SU-DHL-6 (cell line): ENCODE measurements around the gene UHRF1.

Experiments used
- EZH2phosphoT487 ChIP-seq: fragments of 200-600 bp; sonication (generic), shearing (Covaris generic); conservative IDR thresholded peaks from 2 replicates; pipeline ENCODE4 v1.6.1; 2018; ENCODE audit warnings: mild to moderate bottlenecking, antibody characterized with exemption, low read length, moderate library complexity, mixed read lengths
- TF ChIP-seq, protein P1 (sequence below): fragments of 200-600 bp; sonication (generic); IDR thresholded peaks from one replicate; pipeline ENCODE4 v1.5.1; 2017; ENCODE audit warnings: antibody characterized with exemption, mild to moderate bottlenecking, low read length, moderate library complexity; ENCODE audit not compliant: insufficient read depth, poor library complexity, severe bottlenecking

DNA sequence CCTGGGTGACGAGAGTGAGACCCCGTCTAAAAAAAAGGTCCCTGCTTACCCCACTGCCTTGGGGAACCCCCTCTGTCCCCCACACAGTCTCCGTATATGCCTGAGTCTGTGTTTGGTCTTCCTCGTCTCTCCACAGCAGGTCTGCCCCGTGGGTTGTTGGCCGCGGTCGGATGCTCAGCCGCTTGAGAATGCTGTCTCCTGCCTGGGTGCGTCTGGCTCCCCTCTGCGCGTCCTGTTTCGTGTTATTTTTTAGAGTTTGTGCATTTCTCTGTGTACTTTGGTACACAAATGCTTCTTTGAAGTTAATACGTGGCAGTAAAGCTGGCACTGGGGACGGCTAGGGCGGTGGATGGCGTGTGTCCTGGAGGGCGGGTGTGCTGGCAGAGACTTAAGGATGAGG lies 94.5 kb downstream of the UHRF1 start:
- TF ChIP-seq, protein P1, sequence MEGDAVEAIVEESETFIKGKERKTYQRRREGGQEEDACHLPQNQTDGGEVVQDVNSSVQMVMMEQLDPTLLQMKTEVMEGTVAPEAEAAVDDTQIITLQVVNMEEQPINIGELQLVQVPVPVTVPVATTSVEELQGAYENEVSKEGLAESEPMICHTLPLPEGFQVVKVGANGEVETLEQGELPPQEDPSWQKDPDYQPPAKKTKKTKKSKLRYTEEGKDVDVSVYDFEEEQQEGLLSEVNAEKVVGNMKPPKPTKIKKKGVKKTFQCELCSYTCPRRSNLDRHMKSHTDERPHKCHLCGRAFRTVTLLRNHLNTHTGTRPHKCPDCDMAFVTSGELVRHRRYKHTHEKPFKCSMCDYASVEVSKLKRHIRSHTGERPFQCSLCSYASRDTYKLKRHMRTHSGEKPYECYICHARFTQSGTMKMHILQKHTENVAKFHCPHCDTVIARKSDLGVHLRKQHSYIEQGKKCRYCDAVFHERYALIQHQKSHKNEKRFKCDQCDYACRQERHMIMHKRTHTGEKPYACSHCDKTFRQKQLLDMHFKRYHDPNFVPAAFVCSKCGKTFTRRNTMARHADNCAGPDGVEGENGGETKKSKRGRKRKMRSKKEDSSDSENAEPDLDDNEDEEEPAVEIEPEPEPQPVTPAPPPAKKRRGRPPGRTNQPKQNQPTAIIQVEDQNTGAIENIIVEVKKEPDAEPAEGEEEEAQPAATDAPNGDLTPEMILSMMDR = no peak
- TF ChIP-seq EZH2phosphoT487 = no peak
